Heart right ventricle (tissue), 16 donors: Measurements from ENCODE around the gene CHD6. TPM values are rescaled to one million over a fixed set of nuclear protein-coding genes. Genes with fewer than 3 reads are reported as not detected.

Experiments used
- ATAC-seq, 8 donors: fragments of 200-7000 bp; cut with Tn5 transposase; one replicate each; pipeline ENCODE4 v1.9.1; 2020; ENCODE audit warnings: mild to moderate bottlenecking in 8 of 8, moderate library complexity in 8 of 8, moderate number of reproducible peaks in 1 of 8
- DNase-seq, 2 donors: peaks; one replicate each; pipeline ENCODE4 v3.0.0-alpha.2; 2020
- H3K27ac ChIP-seq, 10 donors: fragments of 200-600 bp; sonication (generic) in 2 of 10; one replicate each; pipeline versions ENCODE4 v1.5.0 to v1.8.0; 2020 to 2022; ENCODE audit warnings: mild to moderate bottlenecking in 3 of 10
- H3K27me3 ChIP-seq, 7 donors: fragments of 200-600 bp; one replicate each; pipeline ENCODE4 v1.8.0; 2021 to 2022; ENCODE audit warnings: mild to moderate bottlenecking in 2 of 7
- H3K36me3 ChIP-seq, 9 donors: fragments of 200-600 bp; sonication (generic) in 1 of 9; one replicate each; pipeline versions ENCODE4 v1.5.0 to v1.8.0; 2020 to 2022; ENCODE audit warnings: mild to moderate bottlenecking in 2 of 9
- H3K4me1 ChIP-seq, 9 donors: fragments of 200-600 bp; sonication (generic) in 1 of 9; one replicate each; pipeline versions ENCODE4 v1.5.0 to v1.8.0; 2020 to 2022; ENCODE audit warnings: mild to moderate bottlenecking in 4 of 9
- H3K4me3 ChIP-seq, 10 donors: fragments of 200-600 bp; sonication (generic) in 2 of 10; one replicate each; pipeline versions ENCODE4 v1.5.0 to v1.8.0; 2020 to 2022; ENCODE audit warnings: mild to moderate bottlenecking in 7 of 10, moderate library complexity in 2 of 10
- H3K9me3 ChIP-seq, 11 donors: fragments of 200-600 bp in 10 of 11; sonication (generic) in 2 of 11; one replicate each; pipeline versions ENCODE4 v1.5.0 to v1.8.0; 2013 to 2022; ENCODE audit warnings: mild to moderate bottlenecking in 2 of 11, control low read depth in 1 of 11, moderate library complexity in 1 of 11
- CTCF ChIP-seq, 9 donors: fragments of 200-600 bp; sonication (generic) in 2 of 9; IDR thresholded peaks; one replicate each; pipeline versions ENCODE4 v1.5.0 to v1.8.0; 2021 to 2022; ENCODE audit warnings: antibody characterized with exemption in 9 of 9, mild to moderate bottlenecking in 5 of 9, moderate library complexity in 1 of 9
- WGBS, 2 donors: extraction: QIAGEN DNeasy Blood & Tissue Kit; methylation state at CpG; one replicate each; pipeline ENCODE4 v1.1.7; 2013; ENCODE audit warnings: inconsistent platforms in 1 of 2; 5-methylcytosine and 5-hydroxymethylcytosine counted together
- intact Hi-C, 10 donors: fragments of 100-400 bp; cut with DNase I; formaldehyde crosslinking; loops; one replicate each; pipeline versions ENCODE4 v1.11.1 to v1.14.2; 2022
- polyA plus RNA-seq, 2 donors: library from polyadenylated mRNA; stranded (reverse); fragments of 200-250 nt; gene quantifications; one replicate each; pipeline ENCODE4 v1.2.3, GENCODE V29; 2013
- total RNA-seq, 10 donors: library from RNA; stranded (reverse); fragmentation: NEBNext Ultra II Directional in 3 of 10; extraction: Animal tissue kit (Norgen Biotek cat#: 25700) in 3 of 10; gene quantifications; one replicate each; pipeline versions ENCODE4 v1.2.1 to v1.2.4, GENCODE V29; 2021 to 2023
- donor health status: Arrhythmogenic right ventricular cardiomyopathy.
- donor health status: ischemic (EF 13 %, LVEDD 7.1; RV severe dilation, severe dysfunction).
- donor health status: healthy with polysubstance abuse.
- donor health status: DM: no; HTN: yes; CAD: no.
- donor health status: DM: no; HTN: no; CAD: no.
- donor health status: ischemic (EF 25% LVEDD 6.9; RV normal size, moderate dysfunction).
- donor health status: ischemic (EF 25% LVEDD 5.7; RV mildly dilated, moderate dysfunction).
- donor health status: healthy.
- donor health status: DM: yes; HTN: yes; CAD: no.
- donor health status: Ischemic cardiomyopathy.
- donor health status: ischemic (EF 35%, LVEDD 5.7; RV mildly dilated, moderate dysfunction).
- donor health status: nonischemic (EF 11% LVEDD 7.7; RV severe dilation, severe dysfunction).
- donor health status: DM: yes; HTN: yes; CAD: no.
- donor health status: PGD.
- donor health status: ischemic (EF 29% LVEDD 5.4; RV normal size, mild dysfunction).
- donor health status: nonischemic (EF 23%, LVEDD 6.1; RV moderate dilation, normal function).

Gene CHD6
- total and polyA plus RNA-seq, 12 donors = 3.0 to 52.9 (median 39.5) TPM

DNA sequence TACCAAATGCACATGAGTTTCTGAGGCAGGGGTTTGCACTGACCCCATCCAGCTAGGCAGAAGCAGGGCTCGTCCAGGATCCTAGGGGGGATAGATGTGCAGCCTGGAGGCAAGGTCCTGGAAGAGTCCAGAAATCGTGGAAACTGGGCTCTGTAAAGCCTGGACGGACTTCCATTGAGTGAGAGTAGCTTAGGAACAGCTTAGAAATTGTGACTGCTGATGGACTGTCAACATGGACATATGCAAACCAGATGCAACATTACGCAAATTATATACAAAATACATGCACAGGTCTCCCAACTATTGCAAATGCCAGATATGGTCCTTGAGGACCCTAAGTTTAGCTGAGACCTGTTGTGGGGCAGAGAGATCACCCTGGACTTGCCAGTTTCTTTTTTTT, 246.8 kb downstream of the CHD6 start:
- no peak for ATAC-seq
- TF ChIP-seq CTCF (IDR thresholded peaks at IDR 0.05) = no peak
- no peaks in the 10 kb centered on the region for H3K36me3 ChIP-seq

GRCh38 chr20:41370176-41370575, 248.0 kb downstream of the CHD6 start:
- no peak for TF ChIP-seq CTCF (IDR thresholded peaks at IDR 0.05)
- peaks cover 4 to 14% (median 6%) of the 10 kb centered on the region in 9 donors for H3K4me1 ChIP-seq
- intact Hi-C loops = no loop called here
- peaks cover 0 to 36% (median 16%) of the 10 kb centered on the region in 7 donors for H3K27me3 ChIP-seq
- H3K36me3 ChIP-seq = no peaks in the 10 kb centered on the region
- ATAC-seq (no peak), DNase-seq (no peak)
- H3K27ac ChIP-seq = no peak overlapping the region
- no peak overlapping the region for H3K4me3 ChIP-seq
- 79 to 87% methylated on average over 5 of the region's 5 CpGs for WGBS, 2 donors
- H3K9me3 ChIP-seq = peaks cover 0 to 8% (median 0%) of the 10 kb centered on the region in 11 donors

More for the DNA sequence above, 246.8 kb downstream of the CHD6 start:
- H3K27me3 ChIP-seq = peaks cover 0 to 33% (median 10%) of the 10 kb centered on the region in 7 donors
- intact Hi-C loops = no loop called here
- H3K27ac ChIP-seq = no peak overlapping the region
- no peak overlapping the region for H3K4me3 ChIP-seq
- WGBS, 2 donors = 92 to 97% methylated on average over 4 of the region's 4 CpGs
- peaks cover 0 to 5% (median 0%) of the 10 kb centered on the region in 9 donors for H3K4me1 ChIP-seq
- H3K9me3 ChIP-seq = peaks cover 0 to 8% (median 0%) of the 10 kb centered on the region in 11 donors
- DNase-seq = no peak

DNA sequence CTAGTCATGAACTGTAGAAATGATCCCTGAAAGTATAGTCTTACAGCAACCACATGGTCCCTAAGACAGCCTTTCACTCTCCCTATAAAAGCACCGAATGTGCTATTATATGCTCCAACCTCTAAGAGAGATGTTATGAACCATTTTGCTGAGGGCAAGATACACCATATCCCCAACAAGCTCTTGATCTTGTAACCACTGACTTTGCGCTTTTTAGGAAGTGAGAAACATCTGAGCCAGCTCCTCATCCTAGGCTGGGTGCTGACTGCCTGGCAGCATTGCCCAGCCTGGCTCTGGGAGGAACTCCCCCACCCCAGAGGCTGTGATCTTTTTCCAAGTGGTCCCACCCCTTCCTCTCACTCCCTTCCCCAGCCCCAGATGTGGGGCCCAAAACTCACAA, 248.5 kb downstream of the CHD6 start:
- TF ChIP-seq CTCF (IDR thresholded peaks at IDR 0.05) = no peak
- H3K36me3 ChIP-seq = no peaks in the 10 kb centered on the region
- intact Hi-C loops = no loop called here
- H3K4me3 ChIP-seq = no peak overlapping the region
- DNase-seq = no peak
- 79 to 83% methylated on average over 2 of the region's 2 CpGs for WGBS, 2 donors
- peaks cover 0 to 8% (median 0%) of the 10 kb centered on the region in 11 donors for H3K9me3 ChIP-seq
- H3K4me1 ChIP-seq = peaks cover 4 to 15% (median 6%) of the 10 kb centered on the region in 9 donors
- H3K27ac ChIP-seq = no peak overlapping the region
- no peak for ATAC-seq
- H3K27me3 ChIP-seq = peaks cover 0 to 41% (median 21%) of the 10 kb centered on the region in 7 donors

DNA sequence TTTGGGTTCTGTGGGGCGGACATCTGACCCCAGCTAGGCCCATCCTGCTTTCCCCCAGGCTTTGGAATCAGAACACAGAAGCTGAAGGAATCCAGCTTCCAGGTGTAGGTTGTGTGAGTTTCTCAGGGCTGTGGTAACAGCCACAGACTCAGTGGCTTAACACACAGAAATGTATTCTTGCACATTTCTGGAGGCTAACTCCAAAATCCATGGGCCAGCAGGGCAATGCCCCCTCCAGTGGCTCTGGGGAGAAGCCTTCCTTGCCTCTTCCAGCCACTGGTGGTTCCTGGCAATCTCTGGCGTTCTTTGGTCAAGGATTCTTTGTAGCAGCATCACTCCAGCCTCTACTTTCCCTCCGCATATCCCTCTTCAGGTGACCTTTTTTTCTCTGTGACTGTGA, 250.2 kb downstream of the CHD6 start:
- peaks cover 0 to 8% (median 0%) of the 10 kb centered on the region in 11 donors for H3K9me3 ChIP-seq
- intact Hi-C loops = no loop called here
- H3K36me3 ChIP-seq = no peaks in the 10 kb centered on the region
- peaks cover 4 to 15% (median 6%) of the 10 kb centered on the region in 9 donors for H3K4me1 ChIP-seq
- TF ChIP-seq CTCF (IDR thresholded peaks at IDR 0.05) = no peak
- H3K27ac ChIP-seq = no peak overlapping the region
- DNase-seq (no peak), ATAC-seq (no peak)
- no peak overlapping the region for H3K4me3 ChIP-seq
- 94 to 99% methylated on average over 3 of the region's 3 CpGs for WGBS, 2 donors
- H3K27me3 ChIP-seq = peaks cover 0 to 47% (median 27%) of the 10 kb centered on the region in 7 donors
